Subcutaneous abdominal adipose tissue (tissue), 5 donors: ENCODE data around the gene ANGPTL2.

ENCODE experiments used
- H3K27ac ChIP-seq: one replicate; pipeline ENCODE4 v1.7.0; 2013; ENCODE audit warnings: low read depth, mild to moderate bottlenecking, inconsistent platforms, low read length, moderate library complexity
- H3K27me3 ChIP-seq, 5 donors: one replicate each; pipeline ENCODE4 v1.7.0; 2013; ENCODE audit warnings: low read length in 5 of 5, inconsistent platforms in 1 of 5; ENCODE audit not compliant: control insufficient read depth in 5 of 5, insufficient read depth in 4 of 5
- H3K36me3 ChIP-seq, 5 donors: one replicate each; pipeline ENCODE4 v1.7.0; 2013; ENCODE audit warnings: low read length in 5 of 5; ENCODE audit not compliant: control insufficient read depth in 5 of 5, insufficient read depth in 5 of 5
- H3K4me1 ChIP-seq, 5 donors: one replicate each; pipeline ENCODE4 v1.7.0; 2013; ENCODE audit warnings: low read length in 5 of 5, mild to moderate bottlenecking in 3 of 5, moderate library complexity in 1 of 5; ENCODE audit not compliant: control insufficient read depth in 5 of 5, insufficient read depth in 5 of 5
- H3K4me3 ChIP-seq, 5 donors: one replicate each; pipeline ENCODE4 v1.7.0; 2013; ENCODE audit warnings: low read length in 5 of 5, low read depth in 1 of 5
- H3K9ac ChIP-seq, 5 donors: one replicate each; pipeline ENCODE4 v1.7.0; 2013; ENCODE audit warnings: low read length in 5 of 5, mild to moderate bottlenecking in 4 of 5, moderate library complexity in 3 of 5
- H3K9me3 ChIP-seq, 5 donors: one replicate each; pipeline ENCODE4 v1.7.0; 2013; ENCODE audit warnings: low read length in 5 of 5; ENCODE audit not compliant: control insufficient read depth in 5 of 5
- donor health status: healthy.
- donor health status: healthy.
- donor health status: healthy.
- donor health status: healthy.
- donor health status: healthy.

Gene ANGPTL2

GRCh38 chr9:127166111-127166510, 43.7 kb upstream of the ANGPTL2 start:
- Histone ChIP-seq H3K4me3 (no peak overlapping the region), H3K27ac (no peak overlapping the region), H3K4me1 (peaks cover 8 to 45% (median 36%) of the 10 kb centered on the region in 5 donors), H3K27me3 (no peaks in the 10 kb centered on the region), H3K9ac (no peak overlapping the region), H3K9me3 (no peaks in the 10 kb centered on the region), H3K36me3 (no peaks in the 10 kb centered on the region)

DNA sequence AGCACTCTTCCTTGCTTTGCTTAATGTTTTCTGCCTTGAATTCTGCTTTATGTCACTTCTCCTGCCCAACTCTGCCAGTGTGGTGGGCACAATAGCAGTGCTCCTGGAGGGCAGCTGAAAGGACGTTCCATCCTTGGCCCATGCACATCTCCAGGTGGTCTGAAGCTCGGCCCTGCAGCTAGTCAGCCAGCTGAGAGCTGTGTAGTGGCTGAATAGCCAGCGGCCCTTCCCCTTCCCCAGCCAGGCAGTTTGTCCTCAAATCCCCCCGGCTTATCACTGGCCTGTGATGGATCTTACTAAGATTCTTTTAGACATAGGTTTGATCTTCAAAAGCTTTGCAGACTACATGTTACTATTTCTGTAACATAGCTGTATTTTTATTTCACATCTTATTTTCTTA, 42.7 kb upstream of the ANGPTL2 start:
- no peaks in the 10 kb centered on the region for H3K36me3 ChIP-seq
- no peaks in the 10 kb centered on the region for H3K27me3 ChIP-seq
- no peak overlapping the region for H3K9ac ChIP-seq
- H3K4me3 ChIP-seq, result no peak overlapping the region
- peaks cover 8 to 51% (median 39%) of the 10 kb centered on the region in 5 donors for H3K4me1 ChIP-seq
- H3K9me3 ChIP-seq, result no peaks in the 10 kb centered on the region
- H3K27ac ChIP-seq, result no peak overlapping the region

GRCh38 chr9:127163409-127163808, 41.0 kb upstream of the ANGPTL2 start:
- H3K9me3 ChIP-seq, result no peaks in the 10 kb centered on the region
- peaks cover 8 to 55% (median 43%) of the 10 kb centered on the region in 5 donors for H3K4me1 ChIP-seq
- H3K4me3 ChIP-seq, result no peak overlapping the region
- peak overlapping the region in 1 of 5 donors; percentile 17 for H3K9ac ChIP-seq
- no peaks in the 10 kb centered on the region for H3K36me3 ChIP-seq
- H3K27ac ChIP-seq, result peak overlapping the region; percentile 68
- H3K27me3 ChIP-seq, result no peaks in the 10 kb centered on the region

- H3K36me3 ChIP-seq, result no peaks in the 10 kb centered on the region
- H3K9me3 ChIP-seq, result no peaks in the 10 kb centered on the region
- no peak overlapping the region for H3K4me3 ChIP-seq
- peaks cover 8 to 55% (median 43%) of the 10 kb centered on the region in 5 donors for H3K4me1 ChIP-seq
- peak overlapping the region in 2 of 5 donors; percentile 17 to 18 for H3K9ac ChIP-seq
- H3K27ac ChIP-seq, result peak overlapping the region; percentile 68
- H3K27me3 ChIP-seq, result no peaks in the 10 kb centered on the region
Measured at GRCh38 chr9:127162864-127163365, 40.5 kb upstream of the ANGPTL2 start.

GRCh38 chr9:127162046-127162863, 39.8 kb upstream of the ANGPTL2 start:
- peak overlapping the region in 1 of 5 donors; percentile 24 for H3K9ac ChIP-seq
- peak overlapping the region; percentile 68 for H3K27ac ChIP-seq
- no peaks in the 10 kb centered on the region for H3K36me3 ChIP-seq

DNA sequence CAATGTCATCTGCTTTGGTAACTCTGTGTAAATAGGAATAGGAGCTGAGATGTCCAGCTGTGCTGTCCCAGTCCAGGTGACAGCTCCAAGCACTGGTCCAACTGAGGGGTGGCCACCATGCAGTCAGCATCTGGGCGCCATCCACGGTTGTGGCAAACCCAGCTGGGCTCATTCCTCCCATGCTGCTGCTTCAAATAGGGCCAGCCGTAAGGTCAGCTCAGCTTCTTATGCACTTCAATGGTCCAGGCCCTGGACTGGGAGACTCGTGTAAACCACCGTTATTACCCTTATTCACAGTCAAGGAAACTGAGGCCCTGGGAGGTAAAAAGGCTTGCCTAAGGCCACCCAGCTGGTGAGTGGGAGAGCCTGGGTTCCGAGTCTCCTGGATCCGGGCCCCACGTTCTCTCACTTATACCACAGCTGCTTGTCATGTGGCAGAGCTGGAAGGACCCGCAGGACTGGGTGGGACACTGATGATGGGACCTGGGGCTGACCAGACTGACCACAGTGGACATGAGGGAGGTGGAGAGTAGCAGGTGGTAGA, 38.7 kb upstream of the ANGPTL2 start:
- Histone ChIP-seq H3K36me3 (no peaks in the 10 kb centered on the region), H3K27ac (no peak overlapping the region), H3K9me3 (no peaks in the 10 kb centered on the region), H3K27me3 (no peaks in the 10 kb centered on the region), H3K4me1 (peaks cover 5 to 48% (median 35%) of the 10 kb centered on the region in 5 donors), H3K9ac (peak overlapping the region in 1 of 5 donors; percentile 11), H3K4me3 (no peak overlapping the region)

More at GRCh38 chr9:127162046-127162863, 39.8 kb upstream of the ANGPTL2 start:
- Histone ChIP-seq H3K4me1 (peaks cover 8 to 54% (median 42%) of the 10 kb centered on the region in 5 donors), H3K9me3 (no peaks in the 10 kb centered on the region), H3K4me3 (no peak overlapping the region), H3K27me3 (no peaks in the 10 kb centered on the region)

GRCh38 chr9:127159949-127160610, 37.6 kb upstream of the ANGPTL2 start:
- Histone ChIP-seq H3K9ac (peak overlapping the region in 1 of 5 donors; percentile 14), H3K4me1 (peaks cover 8 to 49% (median 39%) of the 10 kb centered on the region in 5 donors), H3K27me3 (no peaks in the 10 kb centered on the region), H3K4me3 (no peak overlapping the region), H3K27ac (peak overlapping the region; percentile 25), H3K36me3 (no peaks in the 10 kb centered on the region), H3K9me3 (no peaks in the 10 kb centered on the region)

- no peaks in the 10 kb centered on the region for H3K36me3 ChIP-seq
- no peaks in the 10 kb centered on the region for H3K27me3 ChIP-seq
- no peak overlapping the region for H3K9ac ChIP-seq
- peaks cover 11 to 55% (median 43%) of the 10 kb centered on the region in 5 donors for H3K4me1 ChIP-seq
- H3K4me3 ChIP-seq, result peak overlapping the region in 1 of 5 donors; percentile 13
- no peaks in the 10 kb centered on the region for H3K9me3 ChIP-seq
- H3K27ac ChIP-seq, result peak overlapping the region; percentile 25
Measured at GRCh38 chr9:127159325-127159801, 36.9 kb upstream of the ANGPTL2 start.

DNA sequence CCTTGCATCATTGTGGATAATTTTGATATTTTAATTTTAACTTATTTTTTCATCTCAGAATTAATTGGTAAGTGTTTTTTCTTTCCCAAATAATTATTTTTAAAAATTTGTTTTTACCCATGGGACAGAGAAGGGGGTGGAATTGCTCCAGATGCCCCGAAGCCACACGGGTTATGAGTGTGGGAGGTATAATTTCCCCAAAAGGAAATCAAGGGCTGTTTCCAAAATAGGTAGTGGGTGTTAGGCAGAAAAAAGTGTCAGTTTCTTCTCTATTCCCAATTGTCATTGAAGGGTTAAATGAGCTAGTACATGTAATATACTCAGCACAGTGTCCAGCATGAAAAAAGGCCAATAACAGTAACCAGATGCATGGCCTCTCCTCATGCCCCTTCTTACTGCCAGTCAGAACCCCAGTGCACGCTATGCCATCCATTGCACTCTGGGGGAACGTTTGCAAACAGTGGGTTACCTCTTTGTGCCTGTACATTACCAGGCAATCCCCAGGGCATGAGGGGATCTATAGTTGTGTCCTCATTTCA, 36.4 kb upstream of the ANGPTL2 start:
- Histone ChIP-seq H3K4me3 (peak overlapping the region in 1 of 5 donors; percentile 13), H3K27ac (no peak overlapping the region), H3K27me3 (no peaks in the 10 kb centered on the region), H3K4me1 (peaks cover 14 to 60% (median 48%) of the 10 kb centered on the region in 5 donors), H3K9me3 (no peaks in the 10 kb centered on the region), H3K9ac (no peak overlapping the region), H3K36me3 (no peaks in the 10 kb centered on the region)
